Osteocyte (in vitro differentiated cells): ENCODE results near the gene ANKRD44. TPM values are rescaled to one million over a fixed set of nuclear protein-coding genes. Genes with fewer than 3 reads are reported as not detected.

ENCODE experiments used
- DNase-seq: peaks from one replicate; pipeline ENCODE4 v3.0.0; 2021; ENCODE audit warnings: mixed read lengths; ENCODE audit not compliant: unreplicated experiment; ENCODE audit errors: extremely low spot score
- H3K27ac Mint-ChIP-seq: one replicate; pipeline ENCODE4 v1.8.0; 2021; ENCODE audit warnings: mild to moderate bottlenecking, mixed read lengths; ENCODE audit not compliant: unreplicated experiment
- H3K27me3 Mint-ChIP-seq: one replicate; pipeline ENCODE4 v1.8.0; 2021; ENCODE audit warnings: mixed read lengths; ENCODE audit not compliant: unreplicated experiment
- H3K36me3 Mint-ChIP-seq: one replicate; pipeline ENCODE4 v1.8.0; 2021; ENCODE audit warnings: mixed read lengths; ENCODE audit not compliant: unreplicated experiment
- H3K4me1 Mint-ChIP-seq: one replicate; pipeline ENCODE4 v1.8.0; 2021; ENCODE audit warnings: mixed read lengths; ENCODE audit not compliant: unreplicated experiment
- H3K4me3 Mint-ChIP-seq: one replicate; pipeline ENCODE4 v1.8.0; 2021; ENCODE audit warnings: mild to moderate bottlenecking, moderate library complexity, mixed read lengths; ENCODE audit not compliant: unreplicated experiment
- H3K9me3 Mint-ChIP-seq: one replicate; pipeline ENCODE4 v1.8.0; 2021; ENCODE audit warnings: mixed read lengths; ENCODE audit not compliant: unreplicated experiment
- total RNA-seq: library from RNA; stranded (reverse); gene quantifications from 2 replicates; pipeline ENCODE4 v1.2.1, GENCODE V29; 2021
- TF ChIP-seq, protein P1 (sequence below): fragments of 200-600 bp; sonication (generic); IDR thresholded peaks from 2 replicates; pipeline ENCODE4 v1.5.0; 2021; ENCODE audit warnings: antibody characterized with exemption, mild to moderate bottlenecking, moderate library complexity

The ANKRD44 gene
- total RNA-seq, 1 donor from 2014 or later = 16.6 TPM

DNA sequence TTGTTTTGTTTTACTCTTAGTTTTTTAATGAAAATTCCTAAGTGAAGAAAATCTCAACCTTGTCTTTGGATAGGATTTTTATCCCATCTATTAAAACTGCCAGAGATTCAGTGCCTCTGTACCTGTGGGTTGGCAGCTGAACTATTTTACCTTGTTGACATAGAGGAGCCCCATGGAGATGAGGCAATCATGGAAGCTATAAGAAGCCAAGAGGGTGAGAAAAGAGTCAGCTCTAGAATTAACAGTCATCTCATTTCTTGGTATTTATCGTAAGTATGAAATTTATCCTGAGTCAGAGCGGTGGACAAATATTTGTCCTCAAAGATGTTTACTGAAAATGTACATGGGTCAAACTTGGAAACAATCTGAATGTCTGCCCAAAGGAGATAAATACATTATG, 348.3 kb downstream of the ANKRD44 start:
- Mint-ChIP-seq H3K27ac (no peak overlapping the region), H3K36me3 (no peaks in the 10 kb centered on the region), H3K4me3 (no peak overlapping the region), H3K27me3 (no peaks in the 10 kb centered on the region), H3K9me3 (no peaks in the 10 kb centered on the region), H3K4me1 (peaks cover 14% of the 10 kb centered on the region)
- no peak for DNase-seq
- TF ChIP-seq, protein P1, sequence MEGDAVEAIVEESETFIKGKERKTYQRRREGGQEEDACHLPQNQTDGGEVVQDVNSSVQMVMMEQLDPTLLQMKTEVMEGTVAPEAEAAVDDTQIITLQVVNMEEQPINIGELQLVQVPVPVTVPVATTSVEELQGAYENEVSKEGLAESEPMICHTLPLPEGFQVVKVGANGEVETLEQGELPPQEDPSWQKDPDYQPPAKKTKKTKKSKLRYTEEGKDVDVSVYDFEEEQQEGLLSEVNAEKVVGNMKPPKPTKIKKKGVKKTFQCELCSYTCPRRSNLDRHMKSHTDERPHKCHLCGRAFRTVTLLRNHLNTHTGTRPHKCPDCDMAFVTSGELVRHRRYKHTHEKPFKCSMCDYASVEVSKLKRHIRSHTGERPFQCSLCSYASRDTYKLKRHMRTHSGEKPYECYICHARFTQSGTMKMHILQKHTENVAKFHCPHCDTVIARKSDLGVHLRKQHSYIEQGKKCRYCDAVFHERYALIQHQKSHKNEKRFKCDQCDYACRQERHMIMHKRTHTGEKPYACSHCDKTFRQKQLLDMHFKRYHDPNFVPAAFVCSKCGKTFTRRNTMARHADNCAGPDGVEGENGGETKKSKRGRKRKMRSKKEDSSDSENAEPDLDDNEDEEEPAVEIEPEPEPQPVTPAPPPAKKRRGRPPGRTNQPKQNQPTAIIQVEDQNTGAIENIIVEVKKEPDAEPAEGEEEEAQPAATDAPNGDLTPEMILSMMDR = no peak

DNA sequence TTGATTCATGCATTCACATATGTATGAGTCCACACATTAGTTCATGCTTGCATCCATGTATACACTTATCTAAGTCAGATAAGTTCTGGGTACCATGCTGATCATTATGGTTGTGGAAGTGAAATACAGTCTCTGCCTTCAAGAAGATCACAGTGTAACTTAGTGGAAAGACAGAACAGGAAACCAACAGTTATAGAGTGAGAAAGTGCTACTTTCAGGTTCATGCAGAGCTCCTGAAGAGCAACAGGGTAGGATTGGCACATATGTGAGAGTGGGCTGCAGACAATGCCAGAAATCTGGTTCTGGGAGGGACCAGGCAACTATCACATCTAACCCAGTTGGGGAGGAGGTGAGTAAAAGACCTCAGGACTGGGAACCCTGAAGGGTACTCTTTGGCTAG, 348.7 kb downstream of the ANKRD44 start:
- Mint-ChIP-seq H3K36me3 (no peaks in the 10 kb centered on the region), H3K27ac (no peak overlapping the region), H3K9me3 (no peaks in the 10 kb centered on the region), H3K4me3 (no peak overlapping the region), H3K27me3 (no peaks in the 10 kb centered on the region), H3K4me1 (peaks cover 9% of the 10 kb centered on the region)
- TF ChIP-seq, protein P1 = no peak
- DNase-seq = no peak

GRCh38 chr2:196959734-196960338, 350.7 kb downstream of the ANKRD44 start:
- TF ChIP-seq, protein P1 = no peak
- peaks cover 2% of the 10 kb centered on the region for H3K27me3 Mint-ChIP-seq
- H3K4me1 Mint-ChIP-seq = no peaks in the 10 kb centered on the region
- no peaks in the 10 kb centered on the region for H3K9me3 Mint-ChIP-seq
- no peaks in the 10 kb centered on the region for H3K36me3 Mint-ChIP-seq
- no peak overlapping the region for H3K4me3 Mint-ChIP-seq
- DNase-seq = no peak
- no peak overlapping the region for H3K27ac Mint-ChIP-seq

- Mint-ChIP-seq H3K9me3 (no peaks in the 10 kb centered on the region), H3K4me1 (peaks cover 5% of the 10 kb centered on the region), H3K27me3 (peaks cover 2% of the 10 kb centered on the region), H3K27ac (no peak overlapping the region), H3K36me3 (no peaks in the 10 kb centered on the region), H3K4me3 (no peak overlapping the region)
- no peak for DNase-seq
- TF ChIP-seq, protein P1 = no peak
These were observed 351.3 kb downstream of the ANKRD44 start for GRCh38 chr2:196959281-196959680.

GRCh38 chr2:196957881-196958525, 352.6 kb downstream of the ANKRD44 start:
- no peak for DNase-seq
- no peak overlapping the region for H3K4me3 Mint-ChIP-seq
- peaks cover 5% of the 10 kb centered on the region for H3K4me1 Mint-ChIP-seq
- no peaks in the 10 kb centered on the region for H3K36me3 Mint-ChIP-seq
- H3K27ac Mint-ChIP-seq = no peak overlapping the region
- H3K9me3 Mint-ChIP-seq = no peaks in the 10 kb centered on the region
- peaks cover 2% of the 10 kb centered on the region for H3K27me3 Mint-ChIP-seq
- TF ChIP-seq, protein P1 = no peak
